Measurements from ENCODE around the gene RSPH6A. TPM values are rescaled to one million over a fixed set of nuclear protein-coding genes. Genes with fewer than 3 reads are reported as not detected.

RSPH6A gene
- total and polyA plus RNA-seq, 2 of the 13 experiments (the other 11 are each of a cell fraction or from before 2014, with no cell fraction given): 0.07 TPM; not detected in 1

- TF ChIP-seq ARHGAP35 (CRISPR knock-in tag; IDR thresholded peaks at IDR 0.05; ENCODE audit: borderline replicate concordance) (no peak), ZNF263 (CRISPR knock-in tag; IDR thresholded peaks at IDR 0.05) (peak; percentile 68), ZNF597 (CRISPR knock-in tag; IDR thresholded peaks at IDR 0.05) (no peak), MEIS2 (CRISPR knock-in tag; IDR thresholded peaks at IDR 0.05) (no peak), NBN (conservative IDR thresholded peaks at IDR 0.05) (no peak), ZSCAN21 (CRISPR knock-in tag; IDR thresholded peaks at IDR 0.05; ENCODE audit: borderline replicate concordance) (0 out of 2 replicates have a peak, but pooled peaks have one; percentile 24), MLX (CRISPR knock-in tag; IDR thresholded peaks at IDR 0.05) (0 out of 2 replicates have a peak, but pooled peaks have one; percentile 7), ZNF782 (CRISPR knock-in tag; IDR thresholded peaks at IDR 0.05; ENCODE audit: borderline replicate concordance) (0 out of 2 replicates have a peak, but pooled peaks have one; percentile 28), ZNF326 (CRISPR knock-in tag; IDR thresholded peaks at IDR 0.05; ENCODE audit: borderline replicate concordance) (no peak), HDAC6 (IDR thresholded peaks at IDR 0.05; ENCODE audit: low read depth, low read length) (no peak), AGO2 (optimal IDR thresholded peaks at IDR 0.05; ENCODE audit: low read depth, low read length) (peak; percentile 8), PAWR (CRISPR knock-in tag; IDR thresholded peaks at IDR 0.05; ENCODE audit: borderline replicate concordance) (no peak), ZNF570 (CRISPR knock-in tag; IDR thresholded peaks at IDR 0.05; ENCODE audit: borderline replicate concordance) (no peak), KMT2A (CRISPR knock-in tag; IDR thresholded peaks at IDR 0.05) (no peak), ZFX (CRISPR knock-in tag; IDR thresholded peaks at IDR 0.05; ENCODE audit: low read depth) (peak; percentile 24; the same call in 1 of the 2 replicates), ZC3H13 (CRISPR knock-in tag; IDR thresholded peaks at IDR 0.05) (no peak), ZNF83 (CRISPR knock-in tag; IDR thresholded peaks at IDR 0.05; ENCODE audit: borderline replicate concordance) (no peak), MAFG (CRISPR knock-in tag; IDR thresholded peaks at IDR 0.05) (no peak), ZNF142 (CRISPR knock-in tag; IDR thresholded peaks at IDR 0.05) (no peak), XRCC5 (optimal IDR thresholded peaks at IDR 0.05; ENCODE audit: low read length) (peak; percentile 11), EEA1 (CRISPR knock-in tag; IDR thresholded peaks at IDR 0.05; ENCODE audit: borderline replicate concordance) (no peak), MTERF4 (CRISPR knock-in tag; IDR thresholded peaks at IDR 0.05) (no peak)
Observed at GRCh38 chr19:45766869-45767346, 48.2 kb downstream of the RSPH6A start (continued).

Data from HepG2 (cell line).